LHCN-M2 (cell line): ENCODE measurements around the gene RHEX. TPM values are rescaled to one million over a fixed set of nuclear protein-coding genes. Genes with fewer than 3 reads are reported as not detected.

Source experiments
- DNase-seq: peaks from one replicate; pipeline ENCODE4 v3.0.0-alpha.2; 2012; ENCODE audit warnings: low read depth
- total RNA-seq: library from RNA; depleted of rRNA; stranded (reverse); fragments of >200 nt; gene quantifications from 2 replicates; pipeline ENCODE4 v1.2.3, GENCODE V29; 2014

The RHEX gene
- total RNA-seq, 1 experiment from 2014 or later, result not detected

DNA sequence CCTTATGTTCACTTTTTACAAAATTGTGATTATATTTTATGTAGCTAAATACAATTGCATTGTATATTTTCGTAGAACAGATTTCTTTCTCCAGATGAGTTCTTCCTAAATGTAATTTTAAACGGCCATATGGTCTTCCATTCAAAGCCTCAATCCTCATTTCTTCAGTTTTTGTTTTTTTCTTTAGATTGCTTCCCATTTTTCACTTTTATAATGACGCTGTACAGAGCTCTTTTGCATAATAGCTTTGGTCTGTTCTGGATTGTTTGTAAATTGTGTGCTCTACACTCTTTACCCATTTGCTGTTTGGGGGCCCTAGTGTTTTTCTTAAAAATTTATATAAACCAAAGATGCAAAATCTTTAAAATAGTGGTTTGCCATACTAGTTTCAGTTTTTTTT lies 36.4 kb downstream of the RHEX start:
- no peak for DNase-seq

DNA sequence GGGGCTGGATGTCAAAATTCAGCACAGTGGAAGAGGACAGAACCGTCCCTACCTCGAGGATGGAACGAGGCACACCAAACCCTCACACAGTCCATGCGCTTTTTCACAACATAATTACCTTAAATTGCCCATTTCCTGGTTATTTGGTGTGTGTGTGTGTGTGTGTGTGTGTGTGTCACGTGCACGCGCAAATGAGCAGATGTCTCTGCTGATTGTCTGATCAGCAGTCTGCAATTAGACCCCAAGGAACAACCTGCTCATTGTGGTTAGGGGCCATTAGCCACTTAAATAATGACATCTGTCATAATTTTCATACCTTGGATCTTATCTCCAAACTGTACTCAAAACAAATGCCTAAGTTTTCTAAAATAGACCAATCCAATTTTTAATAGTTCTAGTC lies 41.1 kb downstream of the RHEX start:
- no peak for DNase-seq

GRCh38 chr1:206097381-206097780 lies 44.4 kb downstream of the RHEX start:
- DNase-seq, result no peak

DNA sequence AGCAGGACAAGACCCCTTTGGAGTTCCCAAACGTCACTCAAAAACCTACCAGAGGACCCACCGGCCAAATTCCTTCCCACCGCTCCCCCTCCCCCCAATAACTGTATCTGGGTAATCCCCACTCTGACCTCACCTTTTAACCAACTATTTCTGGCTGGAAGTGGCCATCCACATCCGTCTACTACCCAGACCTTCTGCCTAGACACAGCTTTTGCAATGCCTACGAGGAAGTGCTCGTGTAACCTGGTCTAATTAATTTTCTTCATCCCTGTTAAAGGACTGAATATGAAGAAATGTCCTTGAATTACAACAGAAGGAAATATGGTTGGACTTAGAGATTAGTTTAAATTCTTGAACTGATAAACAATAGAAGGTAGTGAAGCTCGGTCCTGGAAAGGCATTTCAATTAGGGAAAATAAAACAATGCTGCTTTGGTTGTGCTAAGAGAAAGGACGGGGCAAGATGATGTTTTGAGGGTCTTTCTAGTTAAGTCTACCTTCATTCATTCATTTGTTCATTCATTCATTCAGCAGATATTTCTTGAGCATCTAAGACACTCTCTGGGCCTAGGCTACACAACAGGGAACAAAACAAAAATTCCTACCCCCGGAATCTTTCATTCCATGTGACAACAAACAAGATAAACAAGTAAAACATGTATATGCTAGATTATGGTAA lies 45.4 kb downstream of the RHEX start:
- no peak for DNase-seq

DNA sequence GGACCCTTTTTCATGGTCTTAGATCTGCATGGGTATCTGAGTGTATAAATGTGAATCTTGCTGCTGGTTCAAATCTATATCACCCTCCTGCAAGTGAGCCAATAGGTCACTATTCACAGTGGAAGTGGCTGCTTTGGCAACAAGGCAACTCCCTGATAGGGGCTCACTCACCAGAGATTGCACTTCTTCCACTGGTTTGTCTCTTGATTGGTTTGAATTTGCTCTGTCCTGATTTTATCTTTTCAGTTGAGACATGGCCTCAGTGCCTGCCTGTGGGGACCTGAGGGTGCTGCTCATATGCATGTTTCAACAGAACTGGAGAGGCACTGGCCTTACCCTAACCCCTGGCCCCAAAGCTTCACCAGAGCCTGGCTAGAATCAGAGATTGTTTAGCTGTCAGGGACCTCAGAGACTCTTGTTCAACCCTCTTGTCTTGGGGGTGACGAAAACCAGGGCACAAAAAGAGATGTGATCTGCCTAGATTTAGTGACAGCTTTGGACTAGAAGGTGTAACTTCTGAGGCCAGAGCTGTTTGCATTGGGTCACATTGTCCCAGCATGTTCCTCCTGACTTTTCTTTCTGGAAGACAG lies 47.3 kb downstream of the RHEX start:
- no peak for DNase-seq

DNA sequence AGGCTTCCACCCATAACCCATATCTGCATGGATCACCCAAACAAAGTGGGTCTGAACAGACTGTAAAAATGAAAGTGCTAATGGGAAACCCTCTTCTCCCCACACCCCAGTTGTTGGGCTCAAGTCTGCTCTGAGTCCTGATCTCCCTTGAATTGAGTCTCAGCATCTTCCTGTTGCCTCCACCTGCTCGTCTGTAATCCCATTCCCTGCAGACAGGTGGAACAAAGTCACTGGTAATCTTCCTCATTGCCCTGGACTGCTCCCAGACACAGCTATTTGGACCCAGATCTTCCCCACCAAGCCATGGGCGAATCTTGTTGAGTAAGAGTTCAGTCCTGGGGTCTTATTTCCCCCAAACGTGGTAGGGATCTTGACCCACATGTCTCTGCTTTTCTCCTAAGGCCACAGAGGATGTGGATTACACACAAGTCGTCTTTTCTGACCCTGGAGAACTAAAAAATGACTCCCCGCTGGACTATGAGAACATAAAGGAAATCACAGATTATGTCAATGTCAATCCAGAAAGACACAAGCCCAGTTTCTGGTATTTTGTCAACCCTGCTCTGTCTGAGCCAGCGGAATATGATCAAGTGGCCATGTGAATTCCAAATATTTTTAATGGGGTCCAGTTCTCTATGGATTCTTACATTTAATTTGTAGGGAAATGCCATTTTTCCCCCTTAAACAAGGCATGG lies 48.5 kb downstream of the RHEX start:
- DNase-seq, result no peak

DNA sequence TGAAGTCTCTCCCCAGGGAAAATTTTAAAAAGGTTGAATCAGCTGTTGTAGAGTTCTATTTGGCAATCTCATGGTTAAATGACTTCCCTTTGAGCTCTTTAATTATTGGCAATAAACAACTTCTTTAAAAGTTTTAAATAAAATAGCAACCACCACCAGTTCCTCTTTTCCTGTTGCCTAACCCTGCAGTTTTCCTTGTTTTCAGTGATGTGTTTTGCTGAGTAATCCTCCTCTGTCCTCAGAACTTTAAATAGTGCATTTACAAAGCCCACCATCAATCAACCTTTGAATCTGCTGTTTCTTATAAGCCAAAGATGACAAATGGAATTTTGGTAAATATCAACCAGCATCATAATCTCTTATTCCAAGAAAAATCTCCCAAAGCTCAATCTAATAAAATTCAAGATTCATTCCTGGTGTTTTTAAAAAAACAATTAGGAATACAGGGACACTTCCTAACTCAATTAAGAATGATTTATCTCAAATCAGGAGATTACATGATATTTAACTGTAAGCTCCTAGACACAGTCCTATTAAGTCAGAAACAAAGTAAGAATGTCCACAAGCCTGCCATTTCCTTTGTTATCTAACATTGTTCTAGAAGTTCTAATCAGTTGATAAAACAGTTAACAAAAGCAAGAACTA lies 49.4 kb downstream of the RHEX start:
- no peak for DNase-seq

- no peak for DNase-seq
Measured at GRCh38 chr1:206103979-206104378, 51.0 kb downstream of the RHEX start.

GRCh38 chr1:206105464-206105995 lies 52.6 kb downstream of the RHEX start:
- DNase-seq, result no peak

GRCh38 chr1:206106328-206107167 lies 53.6 kb downstream of the RHEX start:
- DNase-seq, result peak; percentile 61

GRCh38 chr1:206107168-206107544 lies 54.2 kb downstream of the RHEX start:
- no peak for DNase-seq

GRCh38 chr1:206108635-206109034 lies 55.7 kb downstream of the RHEX start:
- DNase-seq, result no peak

DNA sequence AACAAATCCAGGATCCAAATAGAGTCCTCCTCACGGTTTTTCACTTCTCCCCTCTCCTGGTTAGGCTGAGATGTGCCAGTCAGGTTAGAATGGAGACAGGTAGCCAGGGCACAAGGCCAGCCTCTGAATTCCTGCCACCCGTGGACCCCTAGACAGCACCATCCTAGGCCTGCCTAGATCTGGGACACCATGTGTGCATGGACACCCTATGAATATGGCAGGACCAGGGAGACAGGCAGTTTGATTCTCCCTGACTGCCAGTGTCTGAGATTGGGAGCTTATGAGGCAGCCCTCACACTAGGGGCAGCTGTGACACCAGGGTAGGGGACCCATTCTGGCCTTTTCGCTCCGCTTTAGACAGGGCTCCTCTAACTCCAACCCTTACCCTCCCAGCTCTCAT lies 56.7 kb downstream of the RHEX start:
- DNase-seq, result no peak

GRCh38 chr1:206110161-206110560 lies 57.2 kb downstream of the RHEX start:
- DNase-seq, result no peak

DNA sequence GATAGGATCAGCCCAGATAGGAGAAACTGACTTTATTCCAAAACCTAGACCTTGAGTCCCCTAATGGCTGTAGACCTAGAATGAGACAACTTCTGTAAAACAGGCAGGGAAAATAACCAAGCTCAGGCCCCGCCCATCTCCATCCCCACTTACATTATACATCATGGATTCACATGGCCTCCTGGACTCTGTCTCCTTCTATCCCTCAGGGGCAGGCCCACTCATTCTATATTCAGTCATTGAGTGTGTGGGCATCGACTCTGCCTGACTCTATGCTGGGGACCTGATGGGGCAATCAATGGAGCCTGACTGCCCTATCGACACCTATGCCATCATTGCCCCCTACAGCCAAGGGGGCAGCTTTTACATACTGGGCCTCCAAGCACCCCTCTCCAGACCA lies 57.8 kb downstream of the RHEX start:
- no peak for DNase-seq

- DNase-seq, result no peak
Measured at GRCh38 chr1:206111271-206111927, 58.4 kb downstream of the RHEX start.

DNA sequence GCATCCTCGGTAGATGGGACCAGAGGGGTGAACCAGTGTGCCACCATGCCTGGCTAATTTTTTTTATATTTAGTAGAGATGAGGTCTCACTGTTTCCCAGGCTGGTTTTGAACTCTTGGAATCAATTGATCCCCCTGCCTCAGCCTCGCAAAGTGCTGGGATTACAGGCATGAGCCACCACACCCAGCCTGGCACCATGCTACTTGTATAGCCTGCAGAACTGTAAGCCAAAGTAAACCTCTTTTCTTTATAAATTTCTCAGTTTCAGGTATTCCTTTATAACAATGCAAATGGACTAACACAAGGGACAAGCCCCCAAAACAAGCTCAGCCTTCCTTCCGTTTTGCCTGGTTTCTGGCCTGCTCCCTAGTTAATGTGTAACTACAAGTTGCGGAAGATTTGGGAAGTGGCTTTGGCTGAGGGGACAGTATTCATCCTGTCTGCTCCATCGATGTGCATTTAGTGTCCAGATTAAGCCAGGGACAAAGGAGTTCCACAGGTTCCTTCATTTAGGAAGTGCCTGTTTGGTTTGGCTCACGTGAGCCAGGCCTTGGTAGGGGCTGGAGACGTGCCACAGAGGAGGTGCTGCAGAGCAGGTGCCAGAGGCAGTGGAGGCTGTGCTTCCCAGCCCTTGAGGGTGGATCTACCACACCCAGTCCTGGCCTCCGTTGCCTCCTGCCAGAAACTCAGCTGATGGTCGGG lies 59.8 kb downstream of the RHEX start:
- DNase-seq, result no peak

GRCh38 chr1:206114692-206115640 lies 62.0 kb downstream of the RHEX start:
- DNase-seq, result no peak

- no peak for DNase-seq
Measured at GRCh38 chr1:206115791-206116190, 62.8 kb downstream of the RHEX start.
